IMR-90 (cell line): Measurements from ENCODE around the gene TBC1D24.
"Not testable (repeated sequence)": the region's sequence is repeated elsewhere in the genome, so short reads cannot be mapped to it uniquely, and the experiment has no call there.

Source experiments
- CEBPB ChIP-seq: IDR thresholded peaks from 2 replicates; pipeline ENCODE4 v1.6.1; 2012; ENCODE audit warnings: low read depth, low read length, improper control_type of control experiment
- CHD1 ChIP-seq: IDR thresholded peaks from 2 replicates; pipeline ENCODE4 v1.6.1; 2012; ENCODE audit warnings: low read depth, low read length, improper control_type of control experiment
- CTCF ChIP-seq: conservative IDR thresholded peaks from 2 replicates; pipeline ENCODE4 v1.5.1; 2012; ENCODE audit warnings: mild to moderate bottlenecking, low read depth, low read length, improper control_type of control experiment
- ELK1 ChIP-seq: fragments of 150-350 bp; IDR thresholded peaks from 2 replicates; pipeline ENCODE4 v1.6.1; 2016; ENCODE audit warnings: low read depth, mild to moderate bottlenecking, low read length, moderate library complexity, borderline replicate concordance
- FOS ChIP-seq: fragments of 150-350 bp; IDR thresholded peaks from 2 replicates; pipeline ENCODE4 v1.6.1; 2016; ENCODE audit warnings: low read depth, low read length
- POLR2A ChIP-seq: IDR thresholded peaks from 2 replicates; pipeline ENCODE4 v1.6.1; 2012; ENCODE audit warnings: mild to moderate bottlenecking, low read depth, low read length
- RFX5 ChIP-seq: IDR thresholded peaks from 2 replicates; pipeline ENCODE4 v1.8.0; 2012; ENCODE audit warnings: low read depth, mild to moderate bottlenecking, low read length, moderate library complexity
- SMC3 ChIP-seq: fragments of 150-350 bp; IDR thresholded peaks from 2 replicates; pipeline ENCODE4 v1.6.1; 2016; ENCODE audit warnings: low read depth, mild to moderate bottlenecking, antibody characterized with exemption, low read length, moderate library complexity

GRCh38 chr16:2541409-2541808 lies 66.5 kb downstream of the TBC1D24 start:
- not testable (repeated sequence) for TF ChIP-seq CHD1, POLR2A, CTCF, SMC3, RFX5, ELK1, CEBPB, FOS
